Adrenal gland (tissue), 5 donors: Measurements from ENCODE around the gene AGO1.

ENCODE experiments used
- CTCF ChIP-seq, 6 experiments: fragments of 450-650 bp in 4 of 6; fragments of 200-600 bp in 2 of 6; sonication (generic) in 1 of 6; IDR thresholded peaks; 1 replicate in 5 of 6; 2 replicates in 1 of 6; pipeline versions ENCODE4 v1.5.1 to v1.8.0; 2016 to 2021; ENCODE audit warnings: antibody characterized with exemption in 6 of 6, mild to moderate bottlenecking in 2 of 6, moderate library complexity in 1 of 6
- POLR2A ChIP-seq, 2 donors: fragments of 450-650 bp; IDR thresholded peaks; one replicate each; pipeline ENCODE4 v1.6.1; 2017; ENCODE audit warnings: antibody characterized with exemption in 2 of 2, mild to moderate bottlenecking in 2 of 2, moderate library complexity in 1 of 2
- donor health status: DM: no; HTN: no; CAD: no.

GRCh38 chr1:35857830-35858229, 25.2 kb upstream of the AGO1 start:
- TF ChIP-seq CTCF (IDR thresholded peaks at IDR 0.05): peak in 5 of 6 experiments; percentile 16 to 44 (median 20)
- TF ChIP-seq POLR2A (IDR thresholded peaks at IDR 0.05): no peak
